Sigmoid colon (tissue), 7 donors: ENCODE data around the gene ZNF408. TPM values are rescaled to one million over a fixed set of nuclear protein-coding genes. Genes with fewer than 3 reads are reported as not detected.

ENCODE experiments used
- DNase-seq: peaks from one replicate; pipeline ENCODE4 v3.0.0-alpha.2; 2019
- H3K27ac ChIP-seq, 4 donors: fragments of 200-600 bp; sonication (generic); one replicate each; pipeline ENCODE4 v1.5.1; 2016 to 2019; ENCODE audit warnings: mild to moderate bottlenecking in 1 of 4
- H3K27me3 ChIP-seq, 3 donors: fragments of 200-600 bp; sonication (generic); one replicate each; pipeline ENCODE4 v1.5.1; 2019; ENCODE audit warnings: mild to moderate bottlenecking in 1 of 3
- H3K36me3 ChIP-seq, 4 donors: fragments of 200-600 bp; sonication (generic); one replicate each; pipeline ENCODE4 v1.5.1; 2016 to 2019
- H3K4me1 ChIP-seq, 4 donors: fragments of 200-600 bp; sonication (generic); one replicate each; pipeline ENCODE4 v1.5.1; 2017 to 2019
- H3K4me3 ChIP-seq, 4 donors: fragments of 200-600 bp; sonication (generic); one replicate each; pipeline ENCODE4 v1.5.1; 2017 to 2019; ENCODE audit warnings: mild to moderate bottlenecking in 2 of 4, moderate library complexity in 1 of 4
- H3K9me3 ChIP-seq, 4 donors: fragments of 200-600 bp in 3 of 4; sonication (generic) in 3 of 4; one replicate each; pipeline versions ENCODE4 v1.5.1 to v1.6.1; 2013 to 2019
- EP300 ChIP-seq, 4 donors: sonication (generic); formaldehyde crosslinking; IDR thresholded peaks; one replicate each; pipeline ENCODE4 v1.6.1; 2017; ENCODE audit warnings: antibody characterized with exemption in 4 of 4
- POLR2A ChIP-seq, 2 donors: fragments of 450-650 bp; IDR thresholded peaks; one replicate each; pipeline ENCODE4 v1.6.1; 2016; ENCODE audit warnings: antibody characterized with exemption in 2 of 2, mild to moderate bottlenecking in 2 of 2, moderate library complexity in 2 of 2
- POLR2AphosphoS5 ChIP-seq, 4 donors: sonication (generic); formaldehyde crosslinking; IDR thresholded peaks; one replicate each; pipeline ENCODE4 v1.6.1; 2017; ENCODE audit warnings: antibody characterized with exemption in 4 of 4
- WGBS, 2 donors: extraction: QIAGEN DNeasy Blood & Tissue Kit; methylation state at CpG; one replicate each; pipeline ENCODE4 v1.1.7; 2013; 5-methylcytosine and 5-hydroxymethylcytosine counted together
- intact Hi-C: fragments of 100-400 bp; cut with DNase I; formaldehyde crosslinking; loops from one replicate; pipeline ENCODE4 v1.15.1; 2023
- polyA plus RNA-seq, 3 donors: library from polyadenylated mRNA; stranded (reverse); fragments of 200-250 nt; gene quantifications; one replicate each; pipeline ENCODE4 v1.2.3, GENCODE V29; 2013
- total RNA-seq, 4 donors: library from RNA; depleted of rRNA; stranded (reverse); fragments of >200 nt; gene quantifications; one replicate each; pipeline ENCODE4 v1.1.0, GENCODE V29; 2016
- TF ChIP-seq, protein P1 (sequence below), 4 experiments: fragments of 450-650 bp in 3 of 4; fragments of 200-600 bp in 1 of 4; IDR thresholded peaks; one replicate each; pipeline ENCODE4 v1.5.1; 2016 to 2019; ENCODE audit warnings: antibody characterized with exemption in 4 of 4, mild to moderate bottlenecking in 3 of 4, moderate library complexity in 2 of 4
- donor health status: healthy with polysubstance abuse.
- donor health status: Bipolar disorder and iron deficiency.
- donor health status: healthy.

Gene ZNF408
- total and polyA plus RNA-seq, 7 donors: 4.3 to 12.8 (median 8.4) TPM

GRCh38 chr11:46684367-46684766 lies 16.5 kb upstream of the ZNF408 start:
- TF ChIP-seq POLR2AphosphoS5 (IDR thresholded peaks at IDR 0.05) (no peak), EP300 (IDR thresholded peaks at IDR 0.05) (no peak), POLR2A (IDR thresholded peaks at IDR 0.05) (no peak)
- TF ChIP-seq, protein P1, sequence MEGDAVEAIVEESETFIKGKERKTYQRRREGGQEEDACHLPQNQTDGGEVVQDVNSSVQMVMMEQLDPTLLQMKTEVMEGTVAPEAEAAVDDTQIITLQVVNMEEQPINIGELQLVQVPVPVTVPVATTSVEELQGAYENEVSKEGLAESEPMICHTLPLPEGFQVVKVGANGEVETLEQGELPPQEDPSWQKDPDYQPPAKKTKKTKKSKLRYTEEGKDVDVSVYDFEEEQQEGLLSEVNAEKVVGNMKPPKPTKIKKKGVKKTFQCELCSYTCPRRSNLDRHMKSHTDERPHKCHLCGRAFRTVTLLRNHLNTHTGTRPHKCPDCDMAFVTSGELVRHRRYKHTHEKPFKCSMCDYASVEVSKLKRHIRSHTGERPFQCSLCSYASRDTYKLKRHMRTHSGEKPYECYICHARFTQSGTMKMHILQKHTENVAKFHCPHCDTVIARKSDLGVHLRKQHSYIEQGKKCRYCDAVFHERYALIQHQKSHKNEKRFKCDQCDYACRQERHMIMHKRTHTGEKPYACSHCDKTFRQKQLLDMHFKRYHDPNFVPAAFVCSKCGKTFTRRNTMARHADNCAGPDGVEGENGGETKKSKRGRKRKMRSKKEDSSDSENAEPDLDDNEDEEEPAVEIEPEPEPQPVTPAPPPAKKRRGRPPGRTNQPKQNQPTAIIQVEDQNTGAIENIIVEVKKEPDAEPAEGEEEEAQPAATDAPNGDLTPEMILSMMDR (IDR thresholded peaks at IDR 0.05): no peak
- intact Hi-C loops: no loop called here
- peaks cover 26 to 94% (median 50%) of the 10 kb centered on the region in 4 donors for H3K36me3 ChIP-seq

DNA sequence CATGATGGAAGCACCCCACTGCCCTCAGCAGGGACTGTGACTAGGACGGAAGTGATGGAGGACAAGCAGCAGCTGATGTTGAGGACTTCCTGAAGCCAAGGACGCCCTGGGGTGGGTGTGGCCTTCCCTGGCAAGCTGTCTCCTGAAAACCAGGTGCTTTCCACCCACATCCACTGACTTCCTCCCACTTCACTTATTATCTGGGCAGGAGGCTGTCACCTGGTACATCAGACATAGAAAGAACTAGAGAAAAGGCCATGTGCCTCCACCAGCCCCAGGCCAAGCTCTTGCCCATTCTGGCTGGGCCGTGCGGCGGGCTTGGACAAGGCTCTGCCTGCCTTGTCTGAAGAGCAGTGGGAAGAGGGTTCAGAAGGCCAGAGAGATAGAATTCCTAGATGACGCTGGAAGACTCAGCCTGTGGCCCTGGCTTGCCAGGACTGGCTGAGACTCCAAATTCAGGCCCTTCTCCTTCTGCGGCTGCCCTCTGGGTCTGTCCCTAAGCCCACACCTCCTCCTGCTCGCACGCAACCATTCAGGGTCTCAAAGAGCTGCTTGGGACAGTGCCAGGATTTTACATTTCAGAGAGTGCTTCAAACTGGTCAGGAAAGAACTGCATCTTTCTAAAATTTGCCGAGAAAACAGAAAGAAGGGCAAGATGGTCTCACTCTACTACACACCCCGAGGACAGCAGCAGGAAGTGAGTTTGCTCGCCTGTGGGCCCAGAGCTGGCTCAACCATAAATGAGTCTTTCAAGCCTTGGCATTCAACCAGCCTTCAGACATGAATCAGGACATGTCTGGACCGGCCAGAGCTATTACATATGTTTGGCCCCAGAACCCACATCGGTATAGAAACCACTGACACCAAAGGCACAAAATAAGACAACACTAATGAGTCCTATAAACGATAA lies 13.7 kb upstream of the ZNF408 start:
- no peak for DNase-seq
- Histone ChIP-seq H3K9me3 (no peaks in the 10 kb centered on the region), H3K4me3 (no peak overlapping the region), H3K27ac (peak overlapping the region; percentile 50 to 61 (median 60)), H3K27me3 (no peaks in the 10 kb centered on the region), H3K4me1 (peaks cover 0 to 33% (median 26%) of the 10 kb centered on the region in 4 donors), H3K36me3 (peaks cover 5 to 91% (median 30%) of the 10 kb centered on the region in 4 donors)
- 82% methylated on average over 15 of the region's 15 CpGs for WGBS, 2 donors
- TF ChIP-seq EP300 (IDR thresholded peaks at IDR 0.05): no peak
- TF ChIP-seq POLR2A (IDR thresholded peaks at IDR 0.05): no peak
- no peak for TF ChIP-seq POLR2AphosphoS5 (IDR thresholded peaks at IDR 0.05)
- TF ChIP-seq, protein P1 (IDR thresholded peaks at IDR 0.05): no peak
- intact Hi-C loops: no loop called here

More at GRCh38 chr11:46684367-46684766, 16.5 kb upstream of the ZNF408 start:
- no peaks in the 10 kb centered on the region for H3K9me3 ChIP-seq
- no peak for DNase-seq
- H3K27ac ChIP-seq: peak overlapping the region in 3 of 4 donors; percentile 8 to 53 (median 27)
- no peak overlapping the region for H3K4me3 ChIP-seq
- 53 to 70% methylated on average over 3 of the region's 3 CpGs for WGBS, 2 donors
- H3K4me1 ChIP-seq: peaks cover 0 to 33% (median 26%) of the 10 kb centered on the region in 4 donors
- no peaks in the 10 kb centered on the region for H3K27me3 ChIP-seq

- Histone ChIP-seq H3K4me3 (no peak overlapping the region), H3K27me3 (no peaks in the 10 kb centered on the region), H3K27ac (no peak overlapping the region), H3K9me3 (no peaks in the 10 kb centered on the region), H3K36me3 (peaks cover 20 to 92% (median 54%) of the 10 kb centered on the region in 4 donors), H3K4me1 (peaks cover 0 to 40% (median 22%) of the 10 kb centered on the region in 4 donors)
- 96% methylated on average over 1 of the region's 1 CpG for WGBS, 2 donors
- TF ChIP-seq POLR2AphosphoS5 (IDR thresholded peaks at IDR 0.05): no peak
- TF ChIP-seq, protein P1 (IDR thresholded peaks at IDR 0.05): no peak
- no peak for TF ChIP-seq EP300 (IDR thresholded peaks at IDR 0.05)
- TF ChIP-seq POLR2A (IDR thresholded peaks at IDR 0.05): no peak
- DNase-seq: no peak
- intact Hi-C loops: no loop called here
Observed at GRCh38 chr11:46690702-46691101, 10.1 kb upstream of the ZNF408 start.

DNA sequence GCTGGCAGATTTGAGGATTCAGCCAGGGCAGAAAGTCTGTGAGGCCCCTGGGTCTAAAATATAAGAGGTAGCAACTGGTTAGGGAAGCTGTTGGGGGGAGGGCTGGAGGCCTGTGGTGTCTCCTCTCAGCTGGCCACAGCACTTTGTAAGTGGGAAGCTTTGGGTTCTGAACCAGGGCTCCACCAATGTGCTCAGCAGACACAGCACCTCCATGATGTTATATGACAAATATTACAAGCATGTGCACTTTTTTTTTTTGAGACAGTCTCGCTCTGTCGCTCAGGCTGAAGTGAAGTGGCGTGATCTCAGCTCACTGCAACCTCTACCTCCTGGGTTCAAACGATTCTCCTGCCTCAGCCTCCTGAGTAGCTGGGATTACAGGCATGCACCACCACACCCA lies 8.4 kb upstream of the ZNF408 start:
- Histone ChIP-seq H3K36me3 (peaks cover 20 to 78% (median 45%) of the 10 kb centered on the region in 4 donors), H3K27ac (no peak overlapping the region), H3K4me1 (peaks cover 0 to 49% (median 36%) of the 10 kb centered on the region in 4 donors), H3K4me3 (no peak overlapping the region), H3K9me3 (no peaks in the 10 kb centered on the region), H3K27me3 (no peaks in the 10 kb centered on the region)
- TF ChIP-seq, protein P1 (IDR thresholded peaks at IDR 0.05): no peak
- TF ChIP-seq EP300 (IDR thresholded peaks at IDR 0.05) (no peak), POLR2A (IDR thresholded peaks at IDR 0.05) (no peak), POLR2AphosphoS5 (IDR thresholded peaks at IDR 0.05) (no peak)
- no peak for DNase-seq
- 90 to 96% methylated on average over 4 of the region's 4 CpGs for WGBS, 2 donors
- intact Hi-C loops: no loop called here
